Colonic mucosa (tissue), 4 donors: ENCODE data around the gene PLXND1. TPM values are rescaled to one million over a fixed set of nuclear protein-coding genes. Genes with fewer than 3 reads are reported as not detected.

ENCODE experiments used
- DNase-seq: peaks from one replicate; pipeline ENCODE4 v3.0.0-alpha.2; 2020
- H3K27ac ChIP-seq: fragments of 200-600 bp; one replicate; pipeline ENCODE4 v1.8.0; 2021
- H3K27me3 ChIP-seq: fragments of 200-600 bp; one replicate; pipeline ENCODE4 v1.8.0; 2021
- H3K36me3 ChIP-seq: fragments of 200-600 bp; one replicate; pipeline ENCODE4 v1.8.0; 2021
- H3K4me1 ChIP-seq: fragments of 200-600 bp; one replicate; pipeline ENCODE4 v1.8.0; 2021; ENCODE audit warnings: mild to moderate bottlenecking
- H3K4me3 ChIP-seq: fragments of 200-600 bp; one replicate; pipeline ENCODE4 v1.8.0; 2021
- H3K9ac ChIP-seq, 2 donors: one replicate each; pipeline ENCODE4 v1.7.0; 2013; ENCODE audit warnings: control low read depth in 2 of 2, low read depth in 2 of 2, low read length in 2 of 2
- H3K9me3 ChIP-seq: fragments of 200-600 bp; one replicate; pipeline ENCODE4 v1.8.0; 2021
- CTCF ChIP-seq: fragments of 200-600 bp; IDR thresholded peaks from one replicate; pipeline ENCODE4 v1.8.0; 2022; ENCODE audit warnings: antibody characterized with exemption, mild to moderate bottlenecking
- intact Hi-C: fragments of 100-400 bp; cut with DNase I; formaldehyde crosslinking; loops from one replicate; pipeline ENCODE4 v1.14.1; 2022
- total RNA-seq, 2 donors: library from RNA; stranded (reverse); fragmentation: NEBNext Ultra II Directional in 1 of 2; extraction: Animal tissue kit (Norgen Biotek cat#: 25700) in 1 of 2; gene quantifications; one replicate each; pipeline ENCODE4 v1.2.1, GENCODE V29; 2021
- donor health status: healthy.
- donor health status: DM: no; HTN: no; CAD: no.
- donor health status: DM: no; HTN: no; CAD: no.

PLXND1 gene
- total RNA-seq, 2 donors from 2014 or later = 25.6 to 26.7 TPM

GRCh38 chr3:129614927-129615363, 8.5 kb upstream of the PLXND1 start:
- intact Hi-C loops = no loop called here
- peak; percentile 73 for DNase-seq
- Histone ChIP-seq H3K27ac (no peak overlapping the region), H3K4me3 (no peak overlapping the region), H3K9ac (no peak overlapping the region), H3K36me3 (no peaks in the 10 kb centered on the region), H3K9me3 (no peaks in the 10 kb centered on the region), H3K4me1 (no peaks in the 10 kb centered on the region), H3K27me3 (no peaks in the 10 kb centered on the region)
- TF ChIP-seq CTCF = no peak

- no peak for TF ChIP-seq CTCF
- no peaks in the 10 kb centered on the region for H3K9me3 ChIP-seq
- intact Hi-C loops = no loop called here
- H3K4me1 ChIP-seq = no peaks in the 10 kb centered on the region
- H3K27ac ChIP-seq = no peak overlapping the region
- no peak overlapping the region for H3K9ac ChIP-seq
- no peaks in the 10 kb centered on the region for H3K36me3 ChIP-seq
- H3K27me3 ChIP-seq = no peaks in the 10 kb centered on the region
- DNase-seq = no peak
- H3K4me3 ChIP-seq = no peak overlapping the region
Measured at GRCh38 chr3:129614435-129614834, 8.0 kb upstream of the PLXND1 start.

- Histone ChIP-seq H3K27me3 (no peaks in the 10 kb centered on the region), H3K36me3 (no peaks in the 10 kb centered on the region), H3K27ac (no peak overlapping the region), H3K9me3 (no peaks in the 10 kb centered on the region), H3K9ac (no peak overlapping the region), H3K4me3 (no peak overlapping the region), H3K4me1 (no peaks in the 10 kb centered on the region)
- TF ChIP-seq CTCF = no peak
- no peak for DNase-seq
- intact Hi-C loops = no loop called here
Measured at GRCh38 chr3:129613367-129613740, 6.9 kb upstream of the PLXND1 start.

GRCh38 chr3:129612534-129613366, 6.3 kb upstream of the PLXND1 start:
- DNase-seq = no peak
- Histone ChIP-seq H3K27me3 (no peaks in the 10 kb centered on the region), H3K9ac (no peak overlapping the region), H3K27ac (no peak overlapping the region), H3K4me1 (no peaks in the 10 kb centered on the region), H3K4me3 (no peak overlapping the region), H3K9me3 (no peaks in the 10 kb centered on the region), H3K36me3 (no peaks in the 10 kb centered on the region)
- TF ChIP-seq CTCF = no peak
- intact Hi-C loops = no loop called here

- Histone ChIP-seq H3K4me1 (no peaks in the 10 kb centered on the region), H3K9me3 (no peaks in the 10 kb centered on the region), H3K36me3 (no peaks in the 10 kb centered on the region), H3K27ac (no peak overlapping the region), H3K4me3 (no peak overlapping the region), H3K27me3 (no peaks in the 10 kb centered on the region), H3K9ac (peak overlapping the region in 1 of 2 donors; percentile 47)
- intact Hi-C loops = no loop called here
- no peak for DNase-seq
- TF ChIP-seq CTCF = no peak
Measured at GRCh38 chr3:129611812-129612533, 5.5 kb upstream of the PLXND1 start.
